BJ (cell line): Measurements from ENCODE around the gene EGFR. TPM values are rescaled to one million over a fixed set of nuclear protein-coding genes. Genes with fewer than 3 reads are reported as not detected.

Experiments
- CTCF ChIA-PET: fragments of 350-600 bp; formaldehyde crosslinking; extraction: SDS; loops from one replicate; lab custom pipeline; 2021; ENCODE audit warnings: antibody characterized with exemption, inconsistent platforms; lab: Yijun Ruan, JAX
- POLR2A ChIA-PET: fragments of 300-600 bp; sonication (Branson Sonifier 250); formaldehyde crosslinking; extraction: SDS; loops from one replicate; lab custom pipeline; 2021; ENCODE audit warnings: antibody characterized with exemption; lab: Charles Lee
- DNase-seq: peaks from one replicate; pipeline ENCODE4 v3.0.0-alpha.2; 2011; ENCODE audit warnings: low read depth
- H3K27me3 ChIP-seq: 2 replicates; pipeline ENCODE4 v1.6.0; 2011; ENCODE audit warnings: low read length; ENCODE audit not compliant: control insufficient read depth, insufficient read depth
- H3K36me3 ChIP-seq: 2 replicates; pipeline ENCODE4 v1.5.1; 2011; ENCODE audit warnings: low read length; ENCODE audit not compliant: control insufficient read depth, insufficient read depth
- H3K4me3 ChIP-seq: 2 replicates; pipeline ENCODE4 v1.5.1; 2011; ENCODE audit warnings: low read depth, mild to moderate bottlenecking, control low read depth, low read length
- CTCF ChIP-seq: IDR thresholded peaks from 2 replicates; pipeline ENCODE4 v1.5.1; 2011; ENCODE audit warnings: low read depth, mild to moderate bottlenecking, control low read depth, inconsistent platforms, low read length, moderate library complexity; ENCODE audit not compliant: insufficient read depth
- polyA plus RNA-seq: library from polyadenylated mRNA; depleted of rRNA; stranded (reverse); fragments of >200 nt; gene quantifications from 2 replicates; pipeline ENCODE4 v1.2.3, GENCODE V29; 2011

Gene EGFR
- polyA plus RNA-seq, 1 experiment: 34.0 TPM

GRCh38 chr7:55105952-55106351 lies 87.1 kb downstream of the EGFR start:
- ChIA-PET POLR2A (no interaction called here), CTCF (interaction anchor here (1.0 to 1.2 kb wide), 2 partner anchors 27 to 149 kb away, joined by 3 read pairs; no protein-coding TSS in a partner anchor)
- Histone ChIP-seq H3K36me3 (0 out of 2 replicates have a peak, but pooled peaks cover 2% of the 10 kb centered on the region), H3K27me3 (no peaks in the 10 kb centered on the region), H3K4me3 (no peak overlapping the region)
- no peak for TF ChIP-seq CTCF
- DNase-seq: no peak

- no peak for TF ChIP-seq CTCF
- POLR2A ChIA-PET: no interaction called here
- no peak for DNase-seq
- H3K36me3 ChIP-seq: no peaks in the 10 kb centered on the region
- CTCF ChIA-PET: no interaction called here
- H3K4me3 ChIP-seq: no peak overlapping the region
- H3K27me3 ChIP-seq: no peaks in the 10 kb centered on the region
Observed at GRCh38 chr7:55107946-55108345, 89.1 kb downstream of the EGFR start.

- no peak for DNase-seq
- POLR2A ChIA-PET: no interaction called here
- H3K27me3 ChIP-seq: no peaks in the 10 kb centered on the region
- no peaks in the 10 kb centered on the region for H3K36me3 ChIP-seq
- no peak for TF ChIP-seq CTCF
- CTCF ChIA-PET: no interaction called here
- no peak overlapping the region for H3K4me3 ChIP-seq
Observed at GRCh38 chr7:55108401-55108800, 89.6 kb downstream of the EGFR start.

- H3K4me3 ChIP-seq: no peak overlapping the region
- ChIA-PET CTCF (no interaction called here), POLR2A (no interaction called here)
- H3K27me3 ChIP-seq: no peaks in the 10 kb centered on the region
- TF ChIP-seq CTCF: no peak
- H3K36me3 ChIP-seq: no peaks in the 10 kb centered on the region
- no peak for DNase-seq
Observed at GRCh38 chr7:55108818-55109217, 90.0 kb downstream of the EGFR start.

- Histone ChIP-seq H3K4me3 (no peak overlapping the region), H3K27me3 (no peaks in the 10 kb centered on the region), H3K36me3 (no peaks in the 10 kb centered on the region)
- no peak for TF ChIP-seq CTCF
- ChIA-PET CTCF (interaction anchor here (1.3 to 1.9 kb wide), 2 partner anchors 18 to 145 kb away, joined by 4 to 5 read pairs; no protein-coding TSS in a partner anchor), POLR2A (no interaction called here)
- no peak for DNase-seq
Observed at GRCh38 chr7:55109404-55110167, 90.8 kb downstream of the EGFR start.
